OCI-LY1 (cell line): Measurements from ENCODE around the gene C14orf39.

Experiments
- H2AFZ ChIP-seq: fragments of 200-600 bp; sonication (generic), shearing (Covaris generic); 2 replicates; pipeline ENCODE4 v1.6.0; 2014; ENCODE audit warnings: antibody characterized with exemption, mild to moderate bottlenecking, low read length
- H3F3A ChIP-seq: fragments of 200-600 bp; sonication (generic), shearing (Covaris generic); 2 replicates; pipeline ENCODE4 v1.6.0; 2014; ENCODE audit warnings: mild to moderate bottlenecking, antibody characterized with exemption, low read length, moderate library complexity; ENCODE audit not compliant: insufficient read depth
- H3K27ac ChIP-seq: fragments of 200-600 bp; sonication (generic); 2 replicates; pipeline ENCODE4 v1.5.1; 2014; ENCODE audit warnings: low read length, mixed run types, mild to moderate bottlenecking, low read depth; ENCODE audit not compliant: poor library complexity, severe bottlenecking
- H3K27me3 ChIP-seq: fragments of 200-600 bp; sonication (generic); 2 replicates; pipeline ENCODE4 v1.6.0; 2014; ENCODE audit warnings: antibody characterized with exemption, mild to moderate bottlenecking, low read length, moderate library complexity; ENCODE audit not compliant: insufficient read depth
- H3K36me3 ChIP-seq: fragments of 200-600 bp; sonication (generic); 2 replicates; pipeline ENCODE4 v1.6.1; 2014; ENCODE audit warnings: mild to moderate bottlenecking, antibody characterized with exemption, low read length, moderate library complexity, mixed read lengths; ENCODE audit not compliant: insufficient read depth
- H3K4me1 ChIP-seq: fragments of 200-600 bp; sonication (generic); 2 replicates; pipeline ENCODE4 v1.5.1; 2014; ENCODE audit warnings: mild to moderate bottlenecking, low read length, moderate library complexity; ENCODE audit not compliant: insufficient read depth, severe bottlenecking
- H3K4me2 ChIP-seq: fragments of 200-600 bp; sonication (generic), shearing (Covaris generic); 2 replicates; pipeline ENCODE4 v1.6.1; 2014; ENCODE audit warnings: low read length
- H3K4me3 ChIP-seq: fragments of 200-600 bp; sonication (generic); 2 replicates; pipeline ENCODE4 v1.5.1; 2014; ENCODE audit warnings: low read length, low read depth, mild to moderate bottlenecking, mixed read lengths; ENCODE audit not compliant: poor library complexity, severe bottlenecking
- H3K79me2 ChIP-seq: fragments of 200-600 bp; shearing (Covaris generic); 2 replicates; pipeline ENCODE4 v1.6.1; 2016; ENCODE audit warnings: mixed run types, low read length, mixed read lengths; ENCODE audit not compliant: insufficient read depth
- H3K9ac ChIP-seq: fragments of 200-600 bp; sonication (generic), shearing (Covaris generic); 2 replicates; pipeline ENCODE4 v1.6.1; 2014; ENCODE audit warnings: mild to moderate bottlenecking, low read length, mixed read lengths
- H3K9me2 ChIP-seq: fragments of 200-600 bp; sonication (generic), shearing (Covaris generic); 2 replicates; pipeline ENCODE4 v1.6.1; 2014; ENCODE audit warnings: low read depth, mild to moderate bottlenecking, low read length, mixed read lengths
- H3K9me3 ChIP-seq: fragments of 200-600 bp; shearing (Covaris generic); 2 replicates; pipeline ENCODE4 v1.6.1; 2014; ENCODE audit warnings: low read length, mixed read lengths
- H4K20me1 ChIP-seq: fragments of 200-600 bp; sonication (generic), shearing (Covaris generic); 2 replicates; pipeline ENCODE4 v1.6.0; 2016; ENCODE audit warnings: mild to moderate bottlenecking, low read length; ENCODE audit not compliant: insufficient read depth
- CTCF ChIP-seq: fragments of 200-600 bp; sonication (generic), shearing (Covaris generic); IDR thresholded peaks from 2 replicates; pipeline ENCODE4 v1.5.1; 2017; ENCODE audit warnings: mild to moderate bottlenecking, antibody characterized with exemption, low read length, moderate library complexity, mixed read lengths
- EZH2 ChIP-seq: fragments of 200-600 bp; sonication (generic), shearing (Covaris generic); IDR thresholded peaks from 2 replicates; pipeline ENCODE4 v1.8.0; 2017; ENCODE audit warnings: borderline replicate concordance, mixed run types, mild to moderate bottlenecking, antibody characterized with exemption, low read length, moderate library complexity, mixed read lengths

C14orf39 gene

GRCh38 chr14:60490270-60490669, 4.4 kb upstream of the C14orf39 start:
- Histone ChIP-seq H3F3A (no peaks in the 10 kb centered on the region), H3K9ac (no peak overlapping the region), H3K79me2 (no peaks in the 10 kb centered on the region), H3K4me2 (no peak overlapping the region), H3K36me3 (no peaks in the 10 kb centered on the region), H3K9me3 (no peaks in the 10 kb centered on the region), H2AFZ (no peak overlapping the region), H3K9me2 (no peaks in the 10 kb centered on the region), H4K20me1 (no peaks in the 10 kb centered on the region), H3K27ac (no peak overlapping the region), H3K27me3 (no peaks in the 10 kb centered on the region), H3K4me1 (no peaks in the 10 kb centered on the region), H3K4me3 (no peak overlapping the region)
- TF ChIP-seq EZH2 = no peak
- no peak for TF ChIP-seq CTCF

GRCh38 chr14:60488175-60488574, 2.3 kb upstream of the C14orf39 start:
- no peaks in the 10 kb centered on the region for H3K27me3 ChIP-seq
- H3K9me3 ChIP-seq = no peaks in the 10 kb centered on the region

GRCh38 chr14:60487211-60487610, 1.3 kb upstream of the C14orf39 start:
- Histone ChIP-seq H3K79me2 (no peaks in the 10 kb centered on the region), H3K27ac (no peak overlapping the region), H3K4me3 (no peak overlapping the region), H2AFZ (no peak overlapping the region), H3K9ac (no peak overlapping the region), H3K27me3 (no peaks in the 10 kb centered on the region), H3K4me1 (no peaks in the 10 kb centered on the region), H3K36me3 (no peaks in the 10 kb centered on the region), H3F3A (no peaks in the 10 kb centered on the region), H4K20me1 (no peaks in the 10 kb centered on the region), H3K4me2 (no peak overlapping the region), H3K9me2 (no peaks in the 10 kb centered on the region), H3K9me3 (no peaks in the 10 kb centered on the region)
- no peak for TF ChIP-seq EZH2
- no peak for TF ChIP-seq CTCF

More at GRCh38 chr14:60488175-60488574, 2.3 kb upstream of the C14orf39 start:
- TF ChIP-seq CTCF (no peak), EZH2 (no peak)
- H3K27ac ChIP-seq = no peak overlapping the region
- no peak overlapping the region for H3K4me2 ChIP-seq
- H3K79me2 ChIP-seq = no peaks in the 10 kb centered on the region
- no peak overlapping the region for H2AFZ ChIP-seq
- no peak overlapping the region for H3K9ac ChIP-seq
- H3K36me3 ChIP-seq = no peaks in the 10 kb centered on the region
- H3K4me1 ChIP-seq = no peaks in the 10 kb centered on the region
- no peak overlapping the region for H3K4me3 ChIP-seq
- no peaks in the 10 kb centered on the region for H3F3A ChIP-seq
- no peaks in the 10 kb centered on the region for H4K20me1 ChIP-seq
- H3K9me2 ChIP-seq = no peaks in the 10 kb centered on the region
